Astrocyte of the spinal cord (primary cell): ENCODE results near the gene P2RX5.
"Not testable (repeated sequence)": the region's sequence is repeated elsewhere in the genome, so short reads cannot be mapped to it uniquely, and the experiment has no call there.

ENCODE experiments used
- DNase-seq: peaks from one replicate; pipeline ENCODE4 v3.0.0; 2011; ENCODE audit warnings: low read depth, low spot score
- H3K4me3 ChIP-seq: 2 replicates; pipeline ENCODE4 v1.5.1; 2011; ENCODE audit warnings: low read depth, mild to moderate bottlenecking, low read length, moderate library complexity
- CTCF ChIP-seq: IDR thresholded peaks from 2 replicates; pipeline ENCODE4 v1.5.1; 2012; ENCODE audit warnings: low read depth, mild to moderate bottlenecking, low read length, inconsistent platforms
- in situ Hi-C: cut with HindIII; loops from 2 replicates; pipeline ENCODE4 v1.10.0; 2017; ENCODE audit warnings: low sequenced_read_pairs

The P2RX5 gene

DNA sequence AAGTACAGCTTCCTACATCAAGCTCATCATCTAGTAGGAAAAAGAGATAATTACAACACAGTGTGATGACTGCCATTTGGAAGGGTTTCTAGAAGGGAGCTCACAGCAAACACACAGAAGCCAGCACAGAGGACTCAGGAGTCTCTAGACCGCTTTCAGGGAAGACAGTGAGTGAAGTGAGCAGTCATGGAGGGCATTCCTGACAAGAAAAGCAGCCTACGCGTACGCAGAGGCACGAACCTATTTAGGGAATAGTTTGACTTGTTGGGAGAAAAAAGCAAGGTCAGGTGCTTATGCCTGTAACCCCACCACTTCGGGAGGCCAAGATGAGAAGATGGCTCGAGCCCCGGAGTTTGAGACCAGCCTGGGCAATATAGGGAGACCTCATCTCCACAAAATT, 19.3 kb upstream of the P2RX5 start:
- DNase-seq = no peak
- no peak overlapping the region for H3K4me3 ChIP-seq
- in situ Hi-C loops = no loop called here
- TF ChIP-seq CTCF = no peak

DNA sequence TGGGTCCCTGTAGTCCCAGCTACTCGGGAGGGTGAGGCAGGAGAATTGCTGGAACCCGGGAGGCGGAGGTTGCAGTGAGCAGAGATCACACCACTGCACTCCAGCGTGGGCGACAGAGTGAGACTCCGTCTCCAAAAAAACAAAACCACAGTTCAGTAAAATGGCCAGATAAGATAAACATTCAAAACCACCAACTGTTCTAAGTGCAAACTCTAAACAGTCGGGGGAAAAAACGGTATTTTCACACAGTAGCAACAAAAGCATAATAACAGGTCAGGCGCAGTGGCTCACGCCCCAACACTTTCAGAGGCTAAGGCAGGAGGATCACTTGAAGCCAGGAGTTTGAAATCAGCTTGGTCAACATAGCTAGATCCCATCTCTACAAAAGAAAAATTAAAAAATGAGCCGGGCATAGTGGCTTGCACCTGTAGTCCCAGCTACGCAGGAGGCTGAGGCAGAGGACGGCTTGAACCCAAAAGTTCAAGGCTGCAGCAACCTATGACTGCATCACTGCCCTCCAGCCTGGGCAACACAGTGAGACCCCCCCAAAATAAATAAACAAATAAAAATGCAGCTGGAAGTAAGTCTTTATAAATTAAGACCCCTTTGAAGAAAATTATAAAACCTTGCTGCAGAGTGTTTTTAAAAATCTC, 17.0 kb upstream of the P2RX5 start:
- no peak for DNase-seq
- in situ Hi-C loops = no loop called here

GRCh38 chr17:3710951-3711383, 15.0 kb upstream of the P2RX5 start:
- no peak overlapping the region for H3K4me3 ChIP-seq
- no peak for TF ChIP-seq CTCF
- in situ Hi-C loops = no loop called here
- peak; percentile 45 for DNase-seq

More for the DNA sequence above, 17.0 kb upstream of the P2RX5 start:
- no peak overlapping the region for H3K4me3 ChIP-seq
- no peak for TF ChIP-seq CTCF

DNA sequence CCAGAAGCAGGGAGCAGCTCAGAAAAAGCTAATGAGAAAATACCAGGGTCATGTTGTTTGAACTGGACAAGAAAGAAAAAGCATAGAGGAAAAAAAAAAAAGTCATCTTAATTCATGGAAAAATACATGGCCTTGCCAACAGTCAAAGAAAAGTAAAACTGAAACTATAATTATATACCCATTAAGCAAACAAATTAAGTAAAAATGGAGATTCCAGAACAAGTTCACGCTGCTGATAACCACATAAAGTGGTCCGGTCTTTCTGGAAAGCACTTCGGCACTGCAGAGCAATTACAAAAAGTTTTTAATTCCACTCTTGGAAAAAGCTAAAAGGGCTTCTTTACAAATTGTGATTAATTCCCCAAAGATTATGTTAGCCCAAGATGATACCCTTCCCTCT, 12.4 kb upstream of the P2RX5 start:
- in situ Hi-C loops = no loop called here
- H3K4me3 ChIP-seq = no peak overlapping the region
- no peak for TF ChIP-seq CTCF
- DNase-seq = no peak

DNA sequence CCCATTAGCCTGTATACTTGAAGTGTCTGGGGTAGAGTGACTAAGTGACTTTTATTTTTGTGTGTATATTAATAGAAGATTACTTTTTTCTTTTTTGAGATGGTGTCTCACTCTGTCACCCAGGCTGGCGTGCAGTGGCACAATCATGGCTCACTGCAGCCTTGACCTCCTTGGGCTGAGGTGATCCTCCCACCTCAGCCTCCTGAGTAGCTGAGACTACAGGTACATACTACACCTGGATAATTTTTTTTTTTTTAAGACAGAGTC, 9.7 kb upstream of the P2RX5 start:
- H3K4me3 ChIP-seq, in situ Hi-C loops: not testable (repeated sequence)

DNA sequence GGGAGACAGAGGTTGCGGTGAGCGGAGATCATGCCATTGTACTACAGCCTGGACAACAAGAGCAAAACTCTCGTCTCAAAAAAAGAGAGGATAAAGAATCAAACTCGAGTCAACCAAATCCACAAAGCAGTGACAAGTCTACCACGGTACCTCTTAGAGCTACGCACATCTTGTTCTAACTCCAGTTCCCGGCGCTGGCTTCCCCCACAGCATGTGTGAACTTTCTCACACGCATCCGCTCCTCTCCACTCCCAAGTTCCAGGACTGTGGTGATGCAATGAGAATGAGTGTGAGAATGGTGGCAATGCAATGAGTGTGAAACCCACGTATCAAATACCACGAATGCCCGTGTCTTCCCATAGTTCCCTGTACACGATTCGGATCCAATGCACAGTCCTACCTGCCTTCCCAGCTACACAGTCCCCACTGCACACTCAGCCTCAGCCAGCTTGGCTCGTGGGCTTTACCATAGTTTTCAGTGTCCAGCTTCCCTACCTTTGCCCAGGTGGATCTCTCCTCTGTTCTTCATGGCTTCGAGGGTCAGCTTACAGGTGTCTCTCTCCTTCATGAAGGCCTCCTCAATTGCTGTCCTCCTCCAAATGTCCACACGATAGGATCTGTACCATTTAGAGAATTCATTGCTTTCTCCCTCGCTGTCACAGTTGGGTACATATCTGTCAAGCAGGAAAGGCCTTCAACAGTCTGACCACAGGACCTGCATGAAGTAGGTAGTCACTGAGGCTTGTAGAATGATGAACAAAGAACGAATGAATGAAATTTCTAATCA, 9.2 kb upstream of the P2RX5 start:
- in situ Hi-C loops = no loop called here
- H3K4me3 ChIP-seq = no peak overlapping the region
- TF ChIP-seq CTCF = no peak
- no peak for DNase-seq

More for the DNA sequence above, 9.7 kb upstream of the P2RX5 start:
- DNase-seq = not testable (repeated sequence)

GRCh38 chr17:3702041-3702539, 6.1 kb upstream of the P2RX5 start:
- H3K4me3 ChIP-seq, DNase-seq, in situ Hi-C loops: not testable (repeated sequence)
